ENCODE measurements around the gene NPEPPS. TPM values are rescaled to one million over a fixed set of nuclear protein-coding genes. Genes with fewer than 3 reads are reported as not detected.
"Not testable (repeated sequence)": the region's sequence is repeated elsewhere in the genome, so short reads cannot be mapped to it uniquely, and the experiment has no call there.

NPEPPS gene, protein sequence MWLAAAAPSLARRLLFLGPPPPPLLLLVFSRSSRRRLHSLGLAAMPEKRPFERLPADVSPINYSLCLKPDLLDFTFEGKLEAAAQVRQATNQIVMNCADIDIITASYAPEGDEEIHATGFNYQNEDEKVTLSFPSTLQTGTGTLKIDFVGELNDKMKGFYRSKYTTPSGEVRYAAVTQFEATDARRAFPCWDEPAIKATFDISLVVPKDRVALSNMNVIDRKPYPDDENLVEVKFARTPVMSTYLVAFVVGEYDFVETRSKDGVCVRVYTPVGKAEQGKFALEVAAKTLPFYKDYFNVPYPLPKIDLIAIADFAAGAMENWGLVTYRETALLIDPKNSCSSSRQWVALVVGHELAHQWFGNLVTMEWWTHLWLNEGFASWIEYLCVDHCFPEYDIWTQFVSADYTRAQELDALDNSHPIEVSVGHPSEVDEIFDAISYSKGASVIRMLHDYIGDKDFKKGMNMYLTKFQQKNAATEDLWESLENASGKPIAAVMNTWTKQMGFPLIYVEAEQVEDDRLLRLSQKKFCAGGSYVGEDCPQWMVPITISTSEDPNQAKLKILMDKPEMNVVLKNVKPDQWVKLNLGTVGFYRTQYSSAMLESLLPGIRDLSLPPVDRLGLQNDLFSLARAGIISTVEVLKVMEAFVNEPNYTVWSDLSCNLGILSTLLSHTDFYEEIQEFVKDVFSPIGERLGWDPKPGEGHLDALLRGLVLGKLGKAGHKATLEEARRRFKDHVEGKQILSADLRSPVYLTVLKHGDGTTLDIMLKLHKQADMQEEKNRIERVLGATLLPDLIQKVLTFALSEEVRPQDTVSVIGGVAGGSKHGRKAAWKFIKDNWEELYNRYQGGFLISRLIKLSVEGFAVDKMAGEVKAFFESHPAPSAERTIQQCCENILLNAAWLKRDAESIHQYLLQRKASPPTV
- 89.1 TPM in 2 replicates for total RNA-seq (2014; rRNA removed; shearing (Covaris generic))

DNA sequence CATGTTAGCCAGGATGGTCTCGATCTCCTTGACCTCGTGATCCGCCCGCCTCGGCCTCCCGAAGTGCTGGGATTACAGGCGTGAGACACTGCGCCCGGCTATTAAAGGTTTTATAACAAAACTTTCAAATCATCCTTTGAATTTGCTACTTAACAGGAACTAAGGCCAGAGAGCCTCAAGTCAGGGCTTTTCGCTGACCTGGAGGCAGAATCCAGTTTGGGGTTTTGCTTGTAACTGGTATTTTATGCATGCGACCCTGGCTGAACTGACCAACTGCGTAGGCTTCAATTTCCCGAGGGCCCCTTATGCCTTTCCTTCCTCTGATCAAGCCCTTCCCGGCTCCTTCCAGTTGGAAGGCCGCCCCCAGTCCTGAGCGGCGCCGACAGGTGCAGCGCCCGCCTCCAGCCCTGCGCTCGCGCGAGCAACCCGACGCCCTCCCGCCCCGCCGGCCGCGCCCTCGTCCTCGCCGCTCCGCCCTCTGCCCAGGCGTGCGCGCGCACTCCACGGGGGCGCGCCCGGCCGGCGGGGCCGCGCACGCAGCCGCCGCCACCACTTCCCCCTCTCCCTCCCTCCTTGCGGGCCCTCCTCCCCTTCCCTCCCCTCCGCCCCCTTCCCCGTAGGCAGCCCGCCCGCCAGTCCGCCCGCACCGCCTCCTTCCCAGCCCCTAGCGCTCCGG lies at the start of gene NPEPPS:
Gene NPEPPS, plus strand, starts transcription at position 552 of the 676 bp plus-strand sequence. CDS start 193 bp downstream, outside the sequence.
- H3K4me1 ChIP-seq; H3K9me3 ChIP-seq (replicated peaks); H3K27me3 ChIP-seq; H3K36me3 ChIP-seq: not testable (repeated sequence)
- peak; percentile 94 to 97 for DNase-seq
- Histone ChIP-seq H3K27ac (peak within 1 kb of the TSS; percentile 98), H3K4me3 (peak within 1 kb of the TSS; percentile 83)

DNA sequence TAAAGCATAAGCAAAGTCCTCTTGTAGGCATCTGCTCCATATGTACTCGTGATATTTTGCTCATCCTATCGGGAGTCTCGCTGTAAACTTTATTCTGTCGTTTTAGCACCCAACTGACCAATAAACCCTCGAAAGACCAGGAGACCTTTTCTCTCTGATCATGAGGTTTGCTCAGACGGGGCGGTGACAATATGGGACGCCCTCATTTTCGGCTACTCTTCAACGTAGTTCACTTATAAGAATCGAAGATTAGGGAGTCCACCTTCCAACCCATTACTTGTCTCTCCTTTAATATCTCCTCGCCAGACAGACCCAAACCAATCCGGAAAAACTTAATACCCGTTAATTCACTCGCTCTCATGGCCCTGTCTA lies 39.1 kb upstream of the NPEPPS start:
- not testable (repeated sequence) for H3K4me1 ChIP-seq; H3K36me3 ChIP-seq; H3K9me3 ChIP-seq (replicated peaks); H3K27me3 ChIP-seq
- Histone ChIP-seq H3K4me3 (peak overlapping the region; percentile 74), H3K27ac (peak overlapping the region; percentile 64)
- peak in 1 of 2 experiments; percentile 17 for DNase-seq

DNA sequence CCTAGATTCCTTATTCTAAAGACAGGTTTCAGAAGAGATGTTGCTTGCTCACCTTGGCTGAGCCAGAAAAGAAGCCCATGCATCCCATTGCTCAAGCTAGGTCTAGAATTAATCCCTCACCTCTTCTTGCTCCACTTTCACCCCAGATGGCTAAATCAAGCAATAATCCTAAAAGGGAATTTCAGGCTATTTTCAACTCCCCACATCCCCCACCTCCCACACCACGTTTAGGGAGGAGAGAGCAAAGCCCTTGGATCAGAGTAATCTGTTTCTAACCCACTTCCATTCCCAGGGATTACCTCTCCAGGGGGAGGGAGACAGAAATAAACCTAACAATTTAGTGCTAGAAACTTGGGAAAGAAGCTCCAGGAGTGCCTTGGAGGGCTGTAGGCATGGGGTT lies 31.8 kb upstream of the NPEPPS start:
- H3K27me3 ChIP-seq; H3K27ac ChIP-seq; DNase-seq; H3K4me3 ChIP-seq; H3K36me3 ChIP-seq; H3K4me1 ChIP-seq; H3K9me3 ChIP-seq (replicated peaks): not testable (repeated sequence)

DNA sequence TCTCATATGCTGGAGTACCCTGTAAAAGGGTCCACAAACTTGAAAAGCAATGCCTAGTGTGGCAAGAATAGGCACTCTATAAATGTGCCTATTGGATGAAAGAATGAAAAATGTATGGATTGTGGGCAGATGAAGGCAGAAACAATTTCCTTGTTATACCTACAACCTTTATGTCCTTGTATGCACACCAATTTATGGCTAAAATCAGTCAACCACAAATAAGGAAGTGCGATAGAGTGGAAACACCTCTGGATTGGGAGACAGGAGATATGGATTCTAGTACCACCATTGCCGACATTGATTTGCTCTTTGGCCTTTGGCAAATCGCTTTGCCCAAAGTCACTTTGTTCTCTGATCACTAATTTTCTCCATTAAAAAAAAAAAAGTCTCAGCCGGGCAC lies 31.4 kb upstream of the NPEPPS start:
- not testable (repeated sequence) for H3K4me3 ChIP-seq; H3K9me3 ChIP-seq (replicated peaks); H3K27me3 ChIP-seq; H3K4me1 ChIP-seq; H3K36me3 ChIP-seq; DNase-seq; H3K27ac ChIP-seq

DNA sequence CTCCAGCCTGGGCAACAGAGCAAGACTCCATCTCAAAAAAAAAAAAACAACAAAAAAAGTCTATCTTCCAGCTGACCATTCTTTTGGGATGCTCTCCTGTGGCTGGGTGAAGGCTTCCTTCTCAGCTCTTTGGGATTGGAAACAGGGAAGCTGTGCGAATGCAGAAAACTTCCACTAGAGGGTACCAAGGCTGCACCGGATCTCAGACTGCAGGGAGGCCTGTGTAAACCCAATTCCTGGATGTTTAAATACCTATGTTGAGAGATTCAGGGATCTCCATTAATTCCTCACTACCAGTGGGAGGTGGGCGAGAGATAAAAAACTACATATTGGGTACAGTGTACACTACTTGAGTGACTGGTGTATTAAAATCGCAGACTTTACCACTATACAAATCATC lies 30.3 kb upstream of the NPEPPS start:
- not testable (repeated sequence) for H3K4me1 ChIP-seq; H3K36me3 ChIP-seq; H3K9me3 ChIP-seq (replicated peaks); H3K4me3 ChIP-seq; H3K27ac ChIP-seq; H3K27me3 ChIP-seq
- DNase-seq: peak; percentile 36 to 60

DNA sequence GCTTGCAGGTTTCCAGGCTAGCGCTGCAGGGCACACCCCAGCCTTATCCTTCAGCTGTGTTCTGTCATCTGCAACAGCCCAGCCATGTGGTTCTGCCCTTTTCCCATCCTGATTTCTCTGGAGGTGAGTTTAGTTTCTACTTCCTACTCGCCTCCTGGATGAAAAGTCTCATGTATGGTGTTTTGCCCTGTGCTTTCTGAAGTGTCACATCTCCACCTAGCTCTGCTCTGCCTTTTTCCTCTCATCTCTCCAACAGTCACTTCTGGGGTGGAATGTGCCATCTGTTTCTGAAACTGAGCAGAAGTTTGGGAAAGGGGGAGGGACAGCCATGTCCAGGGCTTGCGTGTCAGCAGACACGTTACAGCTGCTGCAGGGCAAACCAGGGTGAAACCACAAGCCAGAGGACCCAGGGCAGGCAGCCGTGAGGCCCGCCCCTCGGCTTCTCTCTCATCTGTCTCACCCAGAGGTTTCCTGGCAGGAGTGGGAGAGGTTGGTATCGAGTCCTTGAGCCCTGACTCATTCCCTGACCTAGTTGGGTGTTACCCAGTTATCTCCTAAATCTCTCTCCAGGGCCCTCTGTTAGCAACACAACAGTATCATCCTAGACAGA lies 28.7 kb upstream of the NPEPPS start:
- Histone ChIP-seq H3K4me3 (peak overlapping the region; percentile 10; the same call in 1 of the 2 replicates), H3K27ac (peak overlapping the region; percentile 54)
- H3K27me3 ChIP-seq; H3K4me1 ChIP-seq; H3K9me3 ChIP-seq (replicated peaks); H3K36me3 ChIP-seq: not testable (repeated sequence)
- DNase-seq: peak; percentile 87 to 89

DNA sequence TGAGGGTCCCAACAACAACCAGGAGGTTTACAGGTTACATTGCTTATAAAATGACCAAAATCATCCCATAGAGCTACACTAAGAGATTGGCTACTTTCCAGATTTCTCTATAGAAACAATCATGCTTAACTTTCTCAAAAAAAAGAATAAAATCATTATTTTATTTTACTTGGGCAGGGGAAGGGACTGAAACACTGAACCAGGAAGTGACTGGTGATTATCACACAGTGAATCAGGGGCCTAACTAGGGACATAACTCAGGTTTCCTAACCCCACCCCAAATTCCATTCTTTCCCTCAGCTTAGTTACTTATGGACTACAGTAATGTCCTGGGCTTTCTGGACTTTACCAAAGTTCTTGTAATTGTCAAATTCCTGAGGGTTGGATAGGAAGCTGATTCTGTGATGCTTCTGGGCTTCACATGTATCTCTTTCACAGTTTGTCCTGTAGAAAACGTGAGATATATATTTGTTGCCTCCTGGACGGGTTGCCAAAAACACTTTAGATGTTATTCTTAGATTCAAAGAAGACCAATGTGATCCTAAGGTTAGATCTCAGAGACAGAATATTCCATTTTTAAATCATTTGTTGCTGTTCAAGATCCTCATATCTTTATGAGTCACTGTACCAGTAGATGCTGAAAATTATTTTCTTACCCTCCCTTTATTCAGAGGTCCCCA lies 28.0 kb upstream of the NPEPPS start:
- DNase-seq: peak; percentile 14 to 52
- H3K27me3 ChIP-seq; H3K4me1 ChIP-seq; H3K4me3 ChIP-seq; H3K36me3 ChIP-seq; H3K9me3 ChIP-seq (replicated peaks): not testable (repeated sequence)
- H3K27ac ChIP-seq: peak overlapping the region; percentile 27; the same call in 1 of the 2 replicates

DNA sequence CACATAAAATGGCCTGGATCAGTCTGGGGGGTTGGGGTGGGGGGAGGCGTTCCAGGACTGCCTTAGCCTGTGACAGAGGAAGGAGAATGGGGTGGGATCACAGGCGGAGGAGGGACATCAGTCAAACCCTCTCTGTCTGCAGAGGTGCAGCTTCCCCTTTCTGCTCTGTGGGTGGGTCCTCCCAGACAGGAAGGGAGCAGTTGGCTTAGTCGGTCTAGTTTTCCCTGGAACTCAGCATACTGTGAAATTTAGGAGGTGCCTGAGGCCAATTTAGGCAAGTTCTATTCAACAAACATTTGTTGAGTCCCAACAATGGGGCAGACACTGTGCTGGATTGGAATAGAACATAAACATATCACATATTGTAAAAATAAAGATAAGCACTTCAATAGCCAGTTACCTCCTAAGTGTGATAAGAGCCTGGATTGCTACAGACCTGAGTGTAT lies 19.2 kb upstream of the NPEPPS start:
- not testable (repeated sequence) for H3K27me3 ChIP-seq; H3K4me1 ChIP-seq; H3K9me3 ChIP-seq (replicated peaks); H3K36me3 ChIP-seq
- peak; percentile 86 to 87 for DNase-seq
- peak overlapping the region; percentile 12; the same call in 1 of the 2 replicates for H3K4me3 ChIP-seq
- peak overlapping the region; percentile 48 for H3K27ac ChIP-seq

DNA sequence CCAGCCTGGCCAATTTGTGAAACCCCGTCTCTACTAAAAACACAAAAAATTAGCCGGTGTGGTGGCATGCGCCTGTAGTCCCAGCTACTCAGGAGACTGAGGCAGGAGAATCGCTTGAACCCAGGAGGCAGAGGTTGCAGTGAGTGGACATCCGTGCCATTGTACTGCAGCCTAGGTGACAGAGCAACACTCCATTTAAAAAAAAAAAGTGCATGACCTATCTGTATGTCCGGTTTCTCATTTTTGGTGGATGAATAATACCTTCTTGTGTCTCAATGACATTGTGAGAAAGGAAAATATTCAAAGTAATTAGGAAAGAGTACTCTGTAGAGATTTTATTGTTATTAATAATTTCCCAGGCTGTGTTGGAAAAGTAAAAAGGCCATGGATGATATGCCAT lies 17.6 kb upstream of the NPEPPS start:
- not testable (repeated sequence) for H3K27ac ChIP-seq; H3K36me3 ChIP-seq; H3K4me3 ChIP-seq; H3K9me3 ChIP-seq (replicated peaks); H3K27me3 ChIP-seq; DNase-seq; H3K4me1 ChIP-seq

DNA sequence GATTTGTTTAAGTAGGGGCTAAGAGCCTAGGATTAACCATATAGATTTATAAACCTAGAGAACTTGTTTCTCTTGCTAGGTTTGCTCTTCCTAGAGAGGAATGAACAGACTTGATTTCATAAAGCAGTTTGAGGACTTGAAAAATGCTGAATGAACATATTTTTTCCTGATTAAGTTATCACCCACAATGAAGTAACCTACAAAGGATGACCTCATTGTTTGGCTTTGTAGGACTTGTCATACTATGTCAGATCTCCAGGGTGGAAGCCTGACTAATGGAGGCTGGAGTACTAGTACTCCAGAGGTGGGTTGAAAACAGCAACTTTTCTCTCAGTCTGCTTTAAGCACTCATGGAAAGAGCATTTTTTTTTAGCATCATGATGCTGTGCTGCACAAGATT lies 12.0 kb upstream of the NPEPPS start:
- H3K36me3 ChIP-seq; DNase-seq; H3K4me3 ChIP-seq; H3K9me3 ChIP-seq (replicated peaks); H3K4me1 ChIP-seq; H3K27ac ChIP-seq; H3K27me3 ChIP-seq: not testable (repeated sequence)

DNA sequence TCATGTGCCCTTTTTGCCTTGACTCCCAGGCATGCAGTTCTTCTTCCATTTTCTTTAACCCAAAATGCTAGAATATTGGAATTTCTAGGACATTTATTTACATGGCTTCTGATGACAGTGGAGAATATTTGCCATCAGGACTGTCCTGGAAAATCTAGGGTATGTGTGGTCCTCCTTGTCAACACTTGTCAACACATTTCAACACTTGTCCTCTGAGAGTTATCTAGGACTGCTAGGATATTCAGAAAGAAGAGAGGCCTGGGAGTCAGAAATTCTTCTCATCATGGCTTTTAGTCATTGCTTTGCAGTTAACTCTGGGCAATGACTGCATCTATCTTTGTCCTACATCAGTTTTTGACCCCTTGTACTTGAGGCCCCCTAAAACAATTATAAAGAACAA lies 11.5 kb upstream of the NPEPPS start:
- not testable (repeated sequence) for H3K36me3 ChIP-seq; H3K4me3 ChIP-seq; H3K27ac ChIP-seq; H3K27me3 ChIP-seq; DNase-seq; H3K9me3 ChIP-seq (replicated peaks); H3K4me1 ChIP-seq

DNA sequence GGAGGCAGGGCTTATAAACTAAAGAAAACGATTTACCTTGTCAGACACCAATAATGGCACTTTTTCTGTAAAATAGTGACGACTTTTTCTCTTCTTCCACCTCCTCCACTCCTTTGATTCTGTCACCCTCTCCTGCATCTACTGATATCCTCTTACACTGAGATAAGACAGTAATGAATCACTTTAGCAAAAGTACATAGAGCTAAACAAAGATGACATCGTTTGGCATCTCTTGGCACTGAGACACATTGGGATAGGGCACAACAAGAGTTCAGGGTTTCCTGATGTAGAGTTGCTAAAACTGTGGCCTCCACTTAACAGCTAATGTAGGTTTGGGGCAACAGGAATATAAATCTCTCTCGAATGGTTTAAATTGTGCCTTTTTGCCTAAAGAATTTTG lies 10.6 kb upstream of the NPEPPS start:
- H3K36me3 ChIP-seq; H3K27me3 ChIP-seq; H3K4me1 ChIP-seq; H3K9me3 ChIP-seq (replicated peaks); H3K4me3 ChIP-seq; DNase-seq; H3K27ac ChIP-seq: not testable (repeated sequence)

DNA sequence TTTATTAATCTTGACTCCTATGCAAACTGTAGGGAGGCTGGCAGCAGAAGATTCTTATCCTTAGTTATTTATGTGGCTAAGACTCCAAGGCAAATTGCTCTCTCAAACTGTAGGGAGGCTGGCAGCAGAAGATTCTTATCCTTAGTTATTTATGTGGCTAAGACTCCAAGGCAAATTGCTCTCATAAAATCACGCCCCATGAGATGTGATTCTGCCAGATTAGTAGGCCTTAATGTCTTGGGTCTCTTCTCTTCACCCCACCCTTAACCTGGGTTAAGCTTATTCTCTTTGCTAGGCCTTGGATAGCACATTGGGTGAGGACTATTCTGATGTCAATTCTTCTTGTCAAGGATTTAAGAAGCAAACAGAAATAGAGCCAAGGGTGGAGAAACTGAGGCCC lies 9.5 kb upstream of the NPEPPS start:
- DNase-seq; H3K4me3 ChIP-seq; H3K4me1 ChIP-seq; H3K27me3 ChIP-seq; H3K36me3 ChIP-seq; H3K9me3 ChIP-seq (replicated peaks); H3K27ac ChIP-seq: not testable (repeated sequence)

DNA sequence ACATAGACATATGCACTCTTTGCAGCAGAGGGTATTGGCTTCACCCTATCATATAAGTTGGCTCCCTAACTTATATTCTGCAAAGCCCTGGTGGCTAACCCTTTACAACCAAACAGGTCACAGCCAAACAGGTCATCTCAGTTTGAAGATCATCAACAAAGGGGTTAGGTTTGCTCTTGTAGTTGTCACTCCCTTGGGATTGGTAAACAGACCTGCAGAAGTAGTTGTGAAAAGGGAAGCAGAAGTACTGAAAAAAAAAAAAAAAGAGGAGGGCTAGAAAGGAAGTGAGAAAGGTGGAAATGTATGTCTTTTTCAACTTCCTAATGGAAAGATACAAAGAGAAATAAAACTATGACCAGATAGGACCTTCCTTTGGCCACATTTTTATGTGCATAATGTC lies 8.6 kb upstream of the NPEPPS start:
- not testable (repeated sequence) for H3K27ac ChIP-seq, H3K27me3 ChIP-seq, DNase-seq

More for the DNA sequence above, 8.6 kb upstream of the NPEPPS start:
- not testable (repeated sequence) for H3K4me1 ChIP-seq; H3K4me3 ChIP-seq; H3K9me3 ChIP-seq (replicated peaks); H3K36me3 ChIP-seq
